DOHH2 (cell line): ENCODE results near the gene SPTBN2.

ENCODE experiments used
- H3F3A ChIP-seq: fragments of 200-600 bp; sonication (generic), shearing (Covaris generic); 2 replicates; pipeline ENCODE4 v1.6.0; 2016; ENCODE audit warnings: antibody characterized with exemption, mild to moderate bottlenecking; ENCODE audit not compliant: control insufficient read depth, insufficient read depth
- H3K27ac ChIP-seq: fragments of 200-600 bp; sonication (generic); 2 replicates; pipeline ENCODE4 v1.5.1; 2014; ENCODE audit warnings: low read depth, mild to moderate bottlenecking, low read length, moderate library complexity
- H3K27me3 ChIP-seq: fragments of 200-600 bp; sonication (generic); 2 replicates; pipeline ENCODE4 v1.6.1; 2014; ENCODE audit warnings: mild to moderate bottlenecking, low read length, mixed read lengths; ENCODE audit not compliant: control insufficient read depth
- H3K36me3 ChIP-seq: fragments of 200-600 bp; sonication (generic); 2 replicates; pipeline ENCODE4 v1.6.1; 2014; ENCODE audit warnings: mild to moderate bottlenecking, low read length, moderate library complexity, mixed read lengths; ENCODE audit not compliant: control insufficient read depth
- H3K4me1 ChIP-seq: fragments of 200-600 bp; sonication (generic); 2 replicates; pipeline ENCODE4 v1.6.1; 2014; ENCODE audit warnings: mild to moderate bottlenecking, low read length, mixed read lengths; ENCODE audit not compliant: control insufficient read depth
- H3K4me2 ChIP-seq: fragments of 200-600 bp; sonication (generic); 2 replicates; pipeline ENCODE4 v1.6.0; 2014; ENCODE audit warnings: mild to moderate bottlenecking, low read length, moderate library complexity
- H3K4me3 ChIP-seq: fragments of 200-600 bp; sonication (generic); 2 replicates; pipeline ENCODE4 v1.5.1; 2014; ENCODE audit warnings: mild to moderate bottlenecking, low read length, mixed read lengths
- H3K79me2 ChIP-seq: fragments of 200-600 bp; sonication (generic); 2 replicates; pipeline ENCODE4 v1.6.1; 2014; ENCODE audit warnings: mild to moderate bottlenecking, low read length, mixed read lengths; ENCODE audit not compliant: control insufficient read depth
- H3K9me2 ChIP-seq: fragments of 200-600 bp; sonication (generic); replicated peaks from 2 replicates; pipeline ENCODE4 v1.6.1; 2014; ENCODE audit warnings: mild to moderate bottlenecking, low read length, mixed read lengths; ENCODE audit not compliant: control insufficient read depth
- H3K9me3 ChIP-seq: fragments of 200-600 bp; sonication (generic); 2 replicates; pipeline ENCODE4 v1.6.1; 2014; ENCODE audit warnings: antibody characterized with exemption, low read length, mixed read lengths; ENCODE audit not compliant: control insufficient read depth, insufficient read depth
- H4K20me1 ChIP-seq: fragments of 200-600 bp; sonication (generic); 2 replicates; pipeline ENCODE4 v1.6.0; 2014; ENCODE audit warnings: low read depth, mild to moderate bottlenecking, antibody characterized with exemption, low read length, moderate library complexity; ENCODE audit not compliant: control insufficient read depth, insufficient read depth
- EZH2phosphoT487 ChIP-seq: fragments of 200-600 bp; sonication (generic); IDR thresholded peaks from 2 replicates; pipeline ENCODE4 v1.6.1; 2017; ENCODE audit warnings: borderline replicate concordance, mild to moderate bottlenecking, antibody characterized with exemption, low read length, moderate library complexity, mixed read lengths
- TF ChIP-seq, protein P1 (sequence below): fragments of 200-600 bp; sonication (generic); IDR thresholded peaks from one replicate; pipeline ENCODE4 v1.5.1; 2014; ENCODE audit warnings: antibody characterized with exemption, mild to moderate bottlenecking, low read depth, low read length; ENCODE audit not compliant: poor library complexity, severe bottlenecking

The SPTBN2 gene

DNA sequence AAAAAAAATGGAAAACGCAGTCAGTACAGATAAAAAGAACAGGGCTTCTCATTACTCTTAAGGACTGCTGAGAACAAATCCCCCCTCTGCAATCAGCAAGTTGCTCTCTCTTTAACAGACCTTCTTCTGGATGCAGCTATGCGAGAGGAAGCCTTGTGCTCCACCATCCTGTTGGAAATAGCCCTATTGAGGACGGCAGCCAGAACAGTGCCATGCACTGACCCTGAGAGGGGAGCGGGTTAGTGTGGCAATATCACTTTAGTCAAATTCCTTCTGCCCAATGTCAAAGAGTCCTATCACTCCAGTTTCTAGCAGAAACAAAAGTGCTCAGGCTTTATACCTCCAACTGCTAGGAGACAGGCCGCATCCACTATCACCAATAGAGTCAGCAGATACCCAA is 58.2 kb downstream of the SPTBN2 start:
- Histone ChIP-seq H3K36me3 (peaks cover 67% of the 10 kb centered on the region), H3K4me2 (no peak overlapping the region), H3K79me2 (peaks cover 93% of the 10 kb centered on the region), H3F3A (peaks cover 29% of the 10 kb centered on the region), H3K9me2 (no peaks in the 10 kb centered on the region), H3K4me1 (peaks cover 32% of the 10 kb centered on the region), H3K9me3 (no peaks in the 10 kb centered on the region), H3K4me3 (no peak overlapping the region), H3K27me3 (no peaks in the 10 kb centered on the region), H3K27ac (no peak overlapping the region), H4K20me1 (no peaks in the 10 kb centered on the region)
- TF ChIP-seq, protein P1, sequence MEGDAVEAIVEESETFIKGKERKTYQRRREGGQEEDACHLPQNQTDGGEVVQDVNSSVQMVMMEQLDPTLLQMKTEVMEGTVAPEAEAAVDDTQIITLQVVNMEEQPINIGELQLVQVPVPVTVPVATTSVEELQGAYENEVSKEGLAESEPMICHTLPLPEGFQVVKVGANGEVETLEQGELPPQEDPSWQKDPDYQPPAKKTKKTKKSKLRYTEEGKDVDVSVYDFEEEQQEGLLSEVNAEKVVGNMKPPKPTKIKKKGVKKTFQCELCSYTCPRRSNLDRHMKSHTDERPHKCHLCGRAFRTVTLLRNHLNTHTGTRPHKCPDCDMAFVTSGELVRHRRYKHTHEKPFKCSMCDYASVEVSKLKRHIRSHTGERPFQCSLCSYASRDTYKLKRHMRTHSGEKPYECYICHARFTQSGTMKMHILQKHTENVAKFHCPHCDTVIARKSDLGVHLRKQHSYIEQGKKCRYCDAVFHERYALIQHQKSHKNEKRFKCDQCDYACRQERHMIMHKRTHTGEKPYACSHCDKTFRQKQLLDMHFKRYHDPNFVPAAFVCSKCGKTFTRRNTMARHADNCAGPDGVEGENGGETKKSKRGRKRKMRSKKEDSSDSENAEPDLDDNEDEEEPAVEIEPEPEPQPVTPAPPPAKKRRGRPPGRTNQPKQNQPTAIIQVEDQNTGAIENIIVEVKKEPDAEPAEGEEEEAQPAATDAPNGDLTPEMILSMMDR = no peak
- TF ChIP-seq EZH2phosphoT487 = no peak

DNA sequence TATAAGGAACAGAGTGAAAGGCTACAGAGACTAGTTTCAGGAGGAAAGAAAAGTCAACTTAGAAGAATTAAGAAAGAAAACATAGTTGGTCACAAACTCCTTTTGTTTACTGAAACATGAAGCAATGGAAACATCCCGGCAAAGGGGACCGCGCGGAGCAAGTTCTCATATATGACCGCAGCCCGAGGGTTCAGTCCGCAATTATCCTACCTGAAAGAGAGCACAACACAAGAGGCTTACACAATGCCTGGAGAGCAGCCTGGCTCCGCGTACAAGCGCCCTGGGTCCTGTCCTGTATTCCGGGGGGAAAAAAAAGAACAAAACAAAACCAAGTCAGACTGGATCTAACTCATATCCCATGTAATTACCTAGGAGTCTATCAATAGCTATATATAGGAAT is 63.6 kb downstream of the SPTBN2 start:
- Histone ChIP-seq H4K20me1 (no peaks in the 10 kb centered on the region), H3K79me2 (peaks cover 92% of the 10 kb centered on the region)

DNA sequence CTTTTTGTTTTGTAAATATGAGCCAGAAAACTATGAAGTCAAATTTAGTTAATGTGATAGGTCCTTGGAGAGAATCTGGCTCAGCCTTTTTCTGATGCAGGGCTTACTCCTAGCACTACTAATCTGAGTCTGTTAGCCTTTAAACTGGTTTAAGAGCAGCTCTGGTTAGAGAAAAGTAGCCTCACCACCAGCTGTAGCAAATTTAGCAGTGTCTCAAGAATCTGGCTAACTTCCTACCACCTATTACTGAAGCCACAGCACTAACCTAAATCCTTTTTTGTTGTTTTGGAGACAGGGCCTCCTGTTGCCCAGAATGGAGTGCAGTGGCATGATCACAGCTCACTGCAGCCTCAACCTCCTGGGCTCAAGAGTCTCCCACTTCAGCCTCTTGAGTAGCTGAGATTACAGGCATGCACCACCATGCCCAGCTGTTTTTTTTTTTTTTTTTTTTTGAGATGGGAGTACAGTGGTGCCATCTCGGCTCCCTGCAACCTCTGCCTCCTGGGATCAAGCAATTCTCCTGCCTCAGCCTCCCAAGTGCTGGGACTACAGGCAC is 65.2 kb downstream of the SPTBN2 start:
- Histone ChIP-seq H3K27ac (no peak overlapping the region), H3K79me2 (peaks cover 87% of the 10 kb centered on the region), H3K27me3 (no peaks in the 10 kb centered on the region), H3K4me3 (no peak overlapping the region), H3K9me3 (no peaks in the 10 kb centered on the region), H3K4me2 (no peak overlapping the region), H4K20me1 (no peaks in the 10 kb centered on the region), H3F3A (peaks cover 25% of the 10 kb centered on the region), H3K9me2 (no peaks in the 10 kb centered on the region), H3K4me1 (peaks cover 27% of the 10 kb centered on the region), H3K36me3 (peaks cover 82% of the 10 kb centered on the region)
- TF ChIP-seq EZH2phosphoT487 = no peak
- TF ChIP-seq, protein P1 = no peak

More for the DNA sequence above, 63.6 kb downstream of the SPTBN2 start:
- Histone ChIP-seq H3K9me3 (no peaks in the 10 kb centered on the region), H3K27ac (no peak overlapping the region), H3K36me3 (peaks cover 82% of the 10 kb centered on the region), H3F3A (peaks cover 17% of the 10 kb centered on the region), H3K9me2 (no peaks in the 10 kb centered on the region), H3K4me2 (no peak overlapping the region), H3K4me1 (peaks cover 18% of the 10 kb centered on the region), H3K27me3 (no peaks in the 10 kb centered on the region), H3K4me3 (no peak overlapping the region)
- TF ChIP-seq EZH2phosphoT487 = no peak
- TF ChIP-seq, protein P1 = no peak
